HEK293T (cell line): ENCODE measurements around the gene GMNN.

ENCODE experiments used
- CTBP1 ChIP-seq: fragments of 450-650 bp; IDR thresholded peaks from 2 replicates; pipeline ENCODE4 v1.6.1; 2016; ENCODE audit warnings: borderline replicate concordance
- ELF4 ChIP-seq: fragments of 450-650 bp; IDR thresholded peaks from 2 replicates; pipeline ENCODE4 v1.6.1; 2017; ENCODE audit warnings: antibody characterized with exemption
- FOXM1 ChIP-seq: fragments of 450-650 bp; IDR thresholded peaks from 2 replicates; pipeline ENCODE4 v1.6.1; 2017; ENCODE audit warnings: mild to moderate bottlenecking, borderline replicate concordance
- HDGF ChIP-seq: fragments of 450-650 bp; IDR thresholded peaks from 2 replicates; pipeline ENCODE4 v1.6.1; 2017; ENCODE audit warnings: antibody characterized with exemption, borderline replicate concordance
- L3MBTL2 ChIP-seq: fragments of 450-650 bp; conservative IDR thresholded peaks from 2 replicates; pipeline ENCODE4 v1.6.1; 2016; ENCODE audit warnings: mild to moderate bottlenecking
- LEF1 ChIP-seq: fragments of 450-650 bp; IDR thresholded peaks from 2 replicates; pipeline ENCODE4 v1.6.1; 2017; ENCODE audit warnings: mild to moderate bottlenecking, borderline replicate concordance
- NFRKB ChIP-seq: fragments of 450-650 bp; IDR thresholded peaks from 2 replicates; pipeline ENCODE4 v1.6.1; 2016; ENCODE audit warnings: mild to moderate bottlenecking, moderate library complexity
- SP1 ChIP-seq: fragments of 450-650 bp; IDR thresholded peaks from 2 replicates; pipeline ENCODE4 v1.6.1; 2017
- SUZ12 ChIP-seq: fragments of 450-650 bp; IDR thresholded peaks from 2 replicates; pipeline ENCODE4 v1.6.1; 2016; ENCODE audit warnings: mild to moderate bottlenecking
- ZNF384 ChIP-seq: fragments of 450-650 bp; IDR thresholded peaks from 2 replicates; pipeline ENCODE4 v1.6.1; 2016

DNA sequence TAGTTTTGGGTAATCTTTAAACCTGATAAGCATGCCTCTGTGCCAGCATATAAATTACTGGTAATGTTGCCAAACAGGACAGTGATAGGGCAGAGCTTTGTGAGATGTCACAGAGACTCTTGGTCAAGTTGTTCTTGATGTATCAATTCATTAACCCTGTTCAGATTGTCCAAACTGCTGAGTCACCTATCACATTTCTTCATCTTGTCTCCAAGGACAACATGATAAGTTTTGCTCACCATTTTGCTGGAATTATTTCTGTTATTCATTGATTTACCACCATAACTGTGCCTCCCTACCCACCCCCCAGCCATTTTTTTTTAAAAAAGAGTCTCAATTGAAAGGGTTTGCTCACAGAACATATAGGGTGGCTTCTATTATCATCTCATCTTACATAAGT is 19.5 kb upstream of the GMNN start:
- no peak for TF ChIP-seq NFRKB
- no peak for TF ChIP-seq FOXM1
- TF ChIP-seq L3MBTL2 = no peak
- TF ChIP-seq CTBP1 = no peak
- TF ChIP-seq SUZ12 = no peak
- TF ChIP-seq SP1 = no peak
- no peak for TF ChIP-seq LEF1
- TF ChIP-seq ELF4 = no peak
- no peak for TF ChIP-seq HDGF
- no peak for TF ChIP-seq ZNF384
